Activated CD8-positive, alpha-beta memory T cell treated with anti-CD3 and anti-CD28 coated beads, Interleukin-2, amount 50 U/mL, for 24 hours (primary cell): ENCODE data around the gene PRDM2.

Experiments
- DNase-seq: peaks from one replicate; pipeline ENCODE4 v3.0.0-alpha.2; 2020; ENCODE audit errors: extremely low read depth

The PRDM2 gene

GRCh38 chr1:13764588-13765332, 64.8 kb downstream of the PRDM2 start:
- DNase-seq = no peak

DNA sequence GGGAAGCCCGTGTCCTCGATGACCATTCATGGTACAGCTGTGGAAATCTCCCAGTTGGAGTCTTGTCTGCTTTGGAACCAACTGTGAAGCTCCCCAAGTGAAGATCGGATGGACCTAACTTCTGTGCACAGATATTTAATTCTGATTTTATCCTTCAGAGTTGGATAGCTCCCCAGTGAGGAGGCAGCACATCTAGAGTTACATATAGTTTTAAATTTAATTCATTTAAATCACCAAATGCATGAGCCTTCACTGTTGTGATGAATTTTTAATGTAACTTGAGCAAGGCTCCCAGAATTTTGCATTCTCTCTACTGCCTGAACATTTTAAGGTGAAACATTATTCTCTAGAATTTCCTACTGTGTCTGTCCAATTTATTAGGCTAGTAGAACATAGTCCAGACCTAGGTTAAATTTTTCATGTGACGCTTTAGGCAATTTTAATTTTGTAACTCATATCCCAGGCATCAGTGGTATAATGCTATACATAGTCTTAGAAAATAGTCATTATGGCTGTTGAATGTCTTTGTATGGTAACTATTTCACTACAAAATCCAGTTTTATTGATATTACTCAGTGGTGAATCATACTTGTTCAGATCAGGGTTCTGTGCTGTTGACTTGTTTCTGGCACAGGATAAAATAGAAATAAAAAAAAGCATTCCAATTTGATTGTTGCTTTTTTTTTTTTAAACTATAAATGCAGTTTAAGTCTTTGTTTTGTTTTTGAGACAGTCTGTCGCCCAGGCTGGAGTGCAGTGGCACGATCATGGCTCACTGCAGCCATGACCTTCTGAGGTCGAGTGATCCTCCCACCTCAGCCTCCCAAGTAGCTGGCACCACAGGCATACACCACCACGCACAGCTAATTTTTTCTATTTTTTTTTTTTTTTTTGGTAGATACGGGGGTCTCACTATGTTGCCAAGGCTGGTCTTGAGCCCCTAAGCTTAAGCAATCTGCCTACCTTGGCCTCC, 66.9 kb downstream of the PRDM2 start:
- DNase-seq = no peak

DNA sequence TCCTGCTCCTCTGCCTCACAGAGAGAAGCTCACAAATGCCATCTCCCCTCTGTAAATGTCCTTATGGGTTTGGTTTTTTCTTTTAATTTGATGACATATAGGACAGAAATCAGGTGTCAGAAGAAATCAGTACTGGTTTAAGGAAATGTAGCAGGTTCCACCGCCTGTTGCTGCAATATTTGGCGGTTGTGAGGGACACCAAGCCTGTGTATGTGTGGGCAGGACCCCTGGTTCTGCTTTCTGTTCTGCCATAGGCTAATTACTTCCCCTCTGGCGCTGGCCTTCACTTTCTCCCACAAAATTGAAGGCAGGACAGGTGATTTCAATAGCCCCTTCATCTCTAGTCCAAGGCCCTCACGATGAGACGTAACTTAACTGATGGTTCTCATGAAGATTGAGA, 69.2 kb downstream of the PRDM2 start:
- DNase-seq = no peak

- no peak for DNase-seq
Measured at GRCh38 chr1:13769830-13770229, 69.8 kb downstream of the PRDM2 start.

DNA sequence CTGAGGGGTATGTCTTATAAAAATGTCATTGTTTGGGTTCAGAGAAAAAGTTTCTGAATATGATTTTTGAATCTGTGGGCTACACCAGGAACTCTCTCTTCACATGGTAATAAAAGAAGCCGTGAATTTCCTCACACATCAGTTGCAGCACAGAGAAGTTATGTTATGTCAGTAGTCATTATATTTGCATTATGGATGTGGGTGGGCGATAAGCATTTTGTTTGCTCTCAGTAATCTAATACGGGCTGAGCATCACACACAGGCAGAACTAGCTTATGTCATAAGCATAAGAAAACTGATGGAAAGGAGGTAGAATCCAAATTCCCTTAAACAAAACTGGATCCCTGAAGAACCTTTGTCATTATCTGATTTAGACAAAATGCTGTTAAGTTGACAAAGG, 70.8 kb downstream of the PRDM2 start:
- DNase-seq = no peak

DNA sequence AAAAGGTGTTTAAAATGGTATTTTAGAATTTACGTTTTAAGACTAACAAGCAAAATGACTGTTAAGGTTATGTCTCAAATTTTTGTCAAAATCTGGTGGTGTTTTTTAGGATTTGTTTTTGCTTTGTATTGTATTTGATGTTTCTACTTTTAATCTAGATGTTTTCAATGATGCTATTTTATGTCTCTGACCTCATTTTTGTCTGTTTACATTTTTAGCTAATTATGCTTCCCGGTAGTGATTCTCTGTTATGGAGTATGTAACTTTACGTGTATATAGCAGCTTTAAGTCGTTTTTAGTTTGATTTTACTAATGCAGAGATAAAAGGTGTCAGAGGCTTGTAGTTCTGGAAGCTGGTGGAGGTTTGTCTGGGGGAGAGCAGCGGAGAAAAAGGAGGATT, 71.8 kb downstream of the PRDM2 start:
- no peak for DNase-seq

GRCh38 chr1:13772271-13772670, 72.3 kb downstream of the PRDM2 start:
- DNase-seq = no peak

DNA sequence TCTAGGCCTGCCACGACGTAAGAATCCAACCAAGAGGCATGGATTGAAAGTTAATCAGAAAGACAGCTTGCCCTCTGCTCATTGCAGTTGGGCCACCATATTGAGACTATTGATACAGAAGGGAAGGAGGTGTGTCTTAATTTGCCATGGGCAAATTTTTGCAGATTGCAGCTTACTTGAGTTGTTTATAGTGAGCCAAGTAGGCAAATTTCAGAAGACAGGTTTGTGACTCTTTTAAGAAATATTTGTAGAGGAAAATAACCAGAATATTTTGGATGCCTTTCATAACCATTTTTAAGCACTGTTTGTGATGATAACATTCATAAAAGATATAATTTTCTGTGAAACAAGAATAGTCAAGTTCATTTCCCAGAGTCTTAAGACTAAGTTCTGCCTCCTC, 74.1 kb downstream of the PRDM2 start:
- DNase-seq = no peak

GRCh38 chr1:13775459-13775858, 75.5 kb downstream of the PRDM2 start:
- no peak for DNase-seq

GRCh38 chr1:13775916-13776315, 75.9 kb downstream of the PRDM2 start:
- DNase-seq = no peak

- DNase-seq = no peak
Measured at GRCh38 chr1:13778431-13778830, 78.4 kb downstream of the PRDM2 start.

GRCh38 chr1:13779930-13780329, 79.9 kb downstream of the PRDM2 start:
- no peak for DNase-seq

DNA sequence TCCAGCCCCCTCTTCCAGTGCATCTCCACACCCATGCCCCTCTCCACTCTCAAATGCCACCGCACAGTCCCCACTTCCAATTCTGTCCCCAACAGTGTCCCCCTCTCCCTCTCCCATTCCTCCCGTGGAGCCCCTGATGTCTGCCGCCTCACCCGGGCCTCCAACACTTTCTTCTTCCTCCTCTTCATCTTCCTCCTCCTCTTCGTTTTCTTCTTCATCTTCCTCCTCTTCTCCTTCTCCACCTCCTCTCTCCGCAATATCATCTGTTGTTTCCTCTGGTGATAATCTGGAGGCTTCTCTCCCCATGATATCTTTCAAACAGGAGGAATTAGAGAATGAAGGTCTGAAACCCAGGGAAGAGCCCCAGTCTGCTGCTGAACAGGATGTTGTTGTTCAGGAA, 80.8 kb downstream of the PRDM2 start:
- DNase-seq = no peak

DNA sequence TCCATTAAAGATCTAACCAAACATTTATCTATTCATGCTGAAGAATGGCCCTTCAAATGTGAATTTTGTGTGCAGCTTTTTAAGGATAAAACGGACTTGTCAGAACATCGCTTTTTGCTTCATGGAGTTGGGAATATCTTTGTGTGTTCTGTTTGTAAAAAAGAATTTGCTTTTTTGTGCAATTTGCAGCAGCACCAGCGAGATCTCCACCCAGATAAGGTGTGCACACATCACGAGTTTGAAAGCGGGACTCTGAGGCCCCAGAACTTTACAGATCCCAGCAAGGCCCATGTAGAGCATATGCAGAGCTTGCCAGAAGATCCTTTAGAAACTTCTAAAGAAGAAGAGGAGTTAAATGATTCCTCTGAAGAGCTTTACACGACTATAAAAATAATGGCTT, 81.2 kb downstream of the PRDM2 start:
- DNase-seq = no peak

GRCh38 chr1:13781907-13782633, 82.1 kb downstream of the PRDM2 start:
- DNase-seq = no peak

DNA sequence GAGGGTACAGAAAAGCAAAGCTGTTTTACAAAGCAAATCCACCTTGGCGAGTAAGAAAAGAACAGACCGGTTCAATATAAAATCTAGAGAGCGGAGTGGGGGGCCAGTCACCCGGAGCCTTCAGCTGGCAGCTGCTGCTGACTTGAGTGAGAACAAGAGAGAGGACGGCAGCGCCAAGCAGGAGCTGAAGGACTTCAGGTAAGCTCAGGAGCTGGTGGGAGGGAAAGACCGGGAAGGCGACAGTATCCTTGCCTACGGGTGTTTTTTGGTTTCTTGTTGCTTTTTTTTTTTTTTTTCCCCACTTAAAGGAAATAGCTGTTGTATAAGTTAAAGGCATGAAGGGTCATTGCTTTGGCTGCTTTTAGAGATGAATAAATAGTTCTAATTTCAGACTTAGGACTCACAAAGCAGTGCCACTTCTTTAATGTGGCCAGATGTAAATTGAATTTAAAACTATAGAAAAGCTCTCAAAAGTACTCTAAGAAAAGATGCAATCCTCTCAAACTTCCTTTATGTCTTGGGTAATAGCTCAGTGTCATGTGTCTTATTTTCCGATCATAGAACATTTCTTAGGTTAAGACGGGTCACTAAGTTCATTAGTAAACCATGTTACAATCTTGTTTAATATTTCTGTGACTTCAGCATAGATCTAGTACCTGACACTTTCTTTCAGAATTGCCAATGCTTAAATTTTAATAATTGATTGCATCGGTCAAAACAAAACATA, 82.8 kb downstream of the PRDM2 start:
- DNase-seq = no peak

- DNase-seq = no peak
Measured at GRCh38 chr1:13783551-13783950, 83.6 kb downstream of the PRDM2 start.

DNA sequence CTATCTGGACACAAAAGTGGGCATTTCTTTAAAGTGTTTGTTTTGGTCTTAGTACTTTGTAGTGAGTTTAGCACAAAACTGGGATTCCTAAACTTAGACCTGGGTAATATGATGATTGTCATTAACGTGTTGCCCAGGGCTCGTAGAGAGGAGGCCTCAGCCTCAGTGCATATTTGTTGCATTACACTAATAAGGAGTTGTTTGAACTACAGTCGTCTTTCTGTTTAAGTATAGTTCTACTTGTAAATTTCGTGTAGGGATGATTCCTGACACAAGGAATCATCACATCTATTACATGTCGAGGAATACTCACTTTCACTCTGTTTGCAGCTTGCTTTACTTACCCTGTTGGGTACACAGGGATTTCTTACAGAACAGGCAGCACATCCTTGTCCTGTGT, 85.0 kb downstream of the PRDM2 start:
- no peak for DNase-seq

GRCh38 chr1:13786541-13786940, 86.6 kb downstream of the PRDM2 start:
- no peak for DNase-seq

GRCh38 chr1:13788795-13789194, 88.8 kb downstream of the PRDM2 start:
- DNase-seq = no peak

GRCh38 chr1:13790290-13791030, 90.5 kb downstream of the PRDM2 start:
- DNase-seq = no peak
